ENCODE results near the gene KCP.
"Not testable (repeated sequence)": the region's sequence is repeated elsewhere in the genome, so short reads cannot be mapped to it uniquely, and the experiment has no call there.

Gene KCP

DNA sequence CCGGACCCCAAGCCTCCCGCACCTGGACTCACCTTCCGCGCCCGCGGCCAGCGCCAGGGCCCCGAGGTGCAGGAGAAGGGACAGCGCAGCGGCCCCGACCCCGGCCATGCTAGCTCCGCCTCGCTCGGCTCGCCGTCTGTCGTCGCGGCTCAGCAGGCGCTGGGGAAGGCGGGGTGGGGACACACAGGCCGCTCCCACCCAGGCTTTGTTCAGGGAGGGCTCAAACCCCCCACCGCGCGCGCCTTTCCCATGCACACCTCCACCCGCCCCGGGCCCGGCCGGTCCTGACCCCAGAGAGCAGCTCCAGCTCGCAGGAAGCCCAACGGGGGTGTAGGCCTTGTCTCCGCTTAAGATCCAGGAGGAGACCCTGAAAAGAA is at the start of gene KCP:
KCP (minus strand) TSS at position 141 of the 377 bp plus-strand sequence; CDS start at position 108, 33 bp downstream.
- no peak for DNase-seq (ENCODE audit: low read depth)

DNA sequence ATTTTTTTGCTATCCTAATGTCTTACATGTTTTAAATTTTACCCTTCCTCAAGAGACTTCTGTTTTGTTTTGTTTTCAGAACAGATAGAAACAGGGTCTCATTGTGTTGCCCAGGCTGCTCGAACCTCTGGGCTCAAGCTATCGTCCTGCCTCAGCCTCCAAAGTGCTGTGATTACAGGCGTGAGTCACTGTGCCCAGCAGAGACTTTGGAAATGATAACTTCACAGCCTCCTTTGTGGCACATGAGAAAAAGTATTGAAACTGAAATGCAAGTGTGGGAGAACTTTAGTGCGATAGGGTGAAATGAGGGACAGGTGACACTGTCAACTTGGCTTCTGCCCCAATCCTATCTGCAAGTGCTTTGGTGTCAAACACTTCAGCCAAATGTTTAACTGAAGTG is 48.8 kb upstream of the KCP start:
- no peak for DNase-seq (ENCODE audit: low read depth)

DNA sequence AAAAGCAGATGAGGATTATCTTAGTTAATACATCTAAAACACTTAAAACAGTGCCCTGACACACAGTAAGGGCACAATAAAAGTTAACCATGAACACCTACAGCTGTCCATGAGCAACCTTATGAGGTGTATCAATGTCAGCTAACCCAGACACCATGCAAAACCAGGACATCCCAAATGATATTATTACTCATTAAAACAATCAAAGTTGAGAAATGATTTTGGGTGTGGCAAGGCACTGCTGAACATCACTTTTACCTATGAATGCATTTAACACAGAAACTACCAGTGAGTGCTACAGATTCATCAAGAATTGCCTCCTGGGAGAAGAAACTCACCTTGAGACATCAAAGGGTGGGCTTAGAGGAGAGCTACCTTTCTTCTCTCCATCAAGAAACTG is 45.5 kb upstream of the KCP start:
- DNase-seq (ENCODE audit: low read depth), result no peak

GRCh38 chr7:128954830-128955802 is 44.6 kb upstream of the KCP start:
- peak; percentile 50 for DNase-seq (ENCODE audit: low read depth)

GRCh38 chr7:128954150-128954549 is 43.6 kb upstream of the KCP start:
- no peak for DNase-seq (ENCODE audit: low read depth)

- no peak for DNase-seq (ENCODE audit: low read depth)
Observed at GRCh38 chr7:128951296-128951695, 40.8 kb upstream of the KCP start.

DNA sequence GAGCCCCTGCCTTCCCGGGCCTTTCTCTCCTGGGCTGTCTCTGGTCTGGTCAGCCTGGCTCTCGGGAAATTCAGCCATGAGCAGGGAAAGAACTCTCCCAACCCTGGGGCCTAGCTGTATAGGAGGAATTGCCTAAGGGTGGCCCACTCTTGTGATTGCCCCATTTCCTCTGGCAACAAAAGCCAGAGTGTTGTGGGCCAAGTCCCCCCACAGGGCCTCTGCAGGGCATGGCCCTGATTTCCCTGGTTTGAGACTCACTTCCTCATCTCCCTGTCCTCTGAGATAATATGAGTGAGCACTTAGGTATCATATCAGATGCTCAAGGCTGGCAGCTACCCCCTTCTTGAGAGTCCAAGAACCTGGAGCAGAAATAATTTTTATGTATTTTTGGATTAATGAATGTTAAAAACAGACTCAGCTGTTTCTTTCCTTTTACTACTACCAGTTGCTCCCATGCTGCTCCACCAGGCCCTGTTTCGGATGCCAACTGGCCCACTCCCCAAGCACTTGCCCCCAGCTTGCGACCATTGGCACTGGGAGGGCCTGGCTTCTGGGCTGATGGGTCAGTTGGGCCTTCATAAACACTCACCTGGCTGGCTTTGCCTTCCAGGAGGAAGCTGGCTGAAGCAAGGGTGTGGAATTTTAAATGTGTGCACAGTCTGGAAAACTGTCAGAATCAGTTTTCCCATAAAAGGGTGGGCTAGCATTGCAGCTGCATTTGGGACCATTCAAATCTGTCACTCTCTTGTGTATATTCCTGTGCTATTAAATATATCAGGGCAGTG is 38.7 kb upstream of the KCP start:
- no peak for DNase-seq (ENCODE audit: low read depth)

- peak; percentile 14 for DNase-seq (ENCODE audit: low read depth)
Observed at GRCh38 chr7:128948312-128948973, 37.9 kb upstream of the KCP start.

- DNase-seq (ENCODE audit: low read depth), result no peak
Observed at GRCh38 chr7:128947854-128948253, 37.3 kb upstream of the KCP start.

- DNase-seq (ENCODE audit: low read depth), result no peak
Observed at GRCh38 chr7:128946936-128947830, 36.7 kb upstream of the KCP start.

GRCh38 chr7:128945668-128946366 is 35.3 kb upstream of the KCP start:
- no peak for DNase-seq (ENCODE audit: low read depth)

- DNase-seq (ENCODE audit: low read depth), result no peak
Observed at GRCh38 chr7:128944487-128945236, 34.2 kb upstream of the KCP start.

DNA sequence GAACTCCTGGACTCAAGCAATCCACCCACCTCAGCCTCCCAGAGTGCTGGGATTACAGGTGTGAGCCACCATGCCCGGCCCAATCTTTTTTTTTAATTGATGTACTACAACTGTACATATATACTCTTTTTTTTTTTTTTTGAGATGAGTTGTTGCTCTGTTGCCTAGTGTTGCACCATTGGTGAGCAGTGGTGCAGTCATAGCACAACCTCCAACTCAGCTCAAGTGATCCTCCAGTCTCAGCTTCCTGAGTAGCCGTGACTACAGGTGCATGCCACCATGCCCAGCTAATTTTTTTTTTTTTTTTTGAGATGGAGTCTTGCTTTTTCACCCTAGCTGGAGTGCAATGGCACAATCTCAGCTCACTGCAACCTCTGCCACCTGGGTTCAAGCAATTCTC is 32.7 kb upstream of the KCP start:
- DNase-seq (ENCODE audit: low read depth), result not testable (repeated sequence)

DNA sequence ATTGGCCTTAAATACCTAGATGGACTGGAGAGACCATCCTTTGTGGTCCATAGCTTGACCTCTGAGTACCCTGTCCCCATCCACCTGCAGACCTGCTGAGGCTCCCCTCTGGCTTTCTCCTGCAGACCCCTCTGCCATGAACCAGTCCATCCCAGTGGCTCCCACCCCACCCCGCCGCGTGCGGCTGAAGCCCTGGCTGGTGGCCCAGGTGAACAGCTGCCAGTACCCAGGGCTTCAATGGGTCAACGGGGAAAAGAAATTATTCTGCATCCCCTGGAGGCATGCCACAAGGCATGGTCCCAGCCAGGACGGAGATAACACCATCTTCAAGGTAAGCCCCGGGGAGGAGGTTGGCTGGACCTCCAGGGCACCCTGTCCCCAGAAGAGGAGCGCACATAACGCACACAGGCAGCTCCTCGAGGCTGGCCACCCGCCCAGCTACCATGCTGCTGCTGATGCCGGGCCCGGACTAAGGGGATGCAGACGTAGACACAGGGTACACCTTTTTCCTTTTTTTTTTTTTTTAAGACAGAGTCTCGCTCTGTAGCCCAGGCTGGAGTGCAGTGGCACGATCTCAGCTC is 31.5 kb upstream of the KCP start:
- DNase-seq (ENCODE audit: low read depth), result no peak

GRCh38 chr7:128941323-128941890 is 30.9 kb upstream of the KCP start:
- no peak for DNase-seq (ENCODE audit: low read depth)

DNA sequence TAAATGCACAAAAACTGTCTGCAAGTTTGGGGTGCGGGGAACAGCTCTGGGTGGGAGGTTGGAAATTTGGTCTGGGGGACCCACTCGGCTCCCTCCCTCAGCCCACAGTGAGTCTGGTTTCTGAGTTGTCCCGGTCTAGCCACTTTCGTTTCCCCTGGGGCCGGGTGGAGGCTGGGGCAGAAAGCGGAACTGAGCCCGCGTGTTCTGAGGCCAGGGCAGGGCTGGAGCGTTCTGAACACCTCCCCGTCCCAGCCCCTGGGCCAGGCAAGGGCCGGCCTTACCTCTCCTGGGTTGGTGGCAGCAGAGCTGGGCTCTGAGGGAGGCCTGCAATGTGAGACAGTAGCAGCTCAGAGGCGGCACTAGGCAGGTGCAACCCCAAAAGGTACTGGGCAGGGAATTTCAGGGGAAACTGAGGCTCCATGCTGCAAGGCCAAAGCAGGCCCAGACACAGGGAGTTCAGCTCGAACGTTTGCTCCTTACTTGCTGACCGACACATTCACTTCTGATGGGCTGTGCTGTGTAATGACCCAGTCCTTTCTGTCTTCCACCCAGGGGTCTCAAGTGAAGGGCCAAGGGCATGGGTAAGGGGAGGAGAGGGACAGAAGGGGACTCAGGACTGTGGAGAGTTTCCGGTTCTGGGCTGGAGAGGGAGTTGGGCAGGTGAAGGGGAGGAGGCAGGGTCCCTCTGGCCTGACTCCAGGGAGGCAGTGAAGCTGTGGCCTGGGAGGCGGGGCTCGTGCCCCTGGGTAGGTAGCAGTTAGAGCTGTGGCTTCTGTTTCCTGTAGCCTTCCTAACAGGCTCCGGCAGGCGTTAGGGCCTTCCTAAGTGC is 30.2 kb upstream of the KCP start:
- no peak for DNase-seq (ENCODE audit: low read depth)

DNA sequence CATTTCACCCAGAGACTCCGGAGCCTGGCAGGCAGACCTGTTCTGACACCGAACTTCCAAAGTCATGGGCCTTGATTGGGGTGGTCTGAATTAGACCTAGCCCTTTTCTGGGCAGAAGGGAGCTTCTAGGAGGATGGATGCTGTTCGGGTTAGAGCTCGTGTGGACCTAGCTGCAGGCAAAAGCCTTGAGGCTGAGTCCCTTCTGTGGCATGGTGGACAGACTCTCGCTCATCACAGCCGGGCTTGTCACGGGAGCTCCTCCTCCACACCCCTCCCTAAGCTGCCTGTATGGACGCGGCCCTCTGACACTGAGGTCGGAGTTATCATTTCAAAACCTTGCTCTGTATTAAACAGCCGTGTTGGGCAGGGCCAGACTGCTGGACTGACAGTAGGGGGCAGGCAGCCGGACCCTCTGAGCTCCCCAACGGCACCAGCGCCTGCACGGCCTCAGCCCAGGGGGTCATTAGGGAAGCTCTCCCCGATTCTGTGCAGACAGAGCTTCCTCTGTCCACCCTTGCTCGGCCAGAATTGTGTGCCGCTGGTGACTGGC is 29.4 kb upstream of the KCP start:
- DNase-seq (ENCODE audit: low read depth), result no peak
